ENCODE data around the gene PLEK2. TPM values are rescaled to one million over a fixed set of nuclear protein-coding genes. Genes with fewer than 3 reads are reported as not detected.

Gene PLEK2
- polyA plus RNA-seq, 2 of the 4 experiments (the other 2 are of a cell fraction), result 14.6 to 14.7 TPM

- Histone ChIP-seq H3K4me2 (no peak overlapping the region), H3K27ac (no peak overlapping the region), H3K9me3 (no peaks in the 10 kb centered on the region), H3K4me3 (no peak overlapping the region), H3K4me1 (no peaks in the 10 kb centered on the region)
- DNase-seq (ENCODE audit: low read depth in 1 of 2, low spot score in 1 of 2), result no peak
- TF ChIP-seq KDM5A (IDR thresholded peaks at IDR 0.05) (no peak), E2F6 (IDR thresholded peaks at IDR 0.05; ENCODE audit: borderline replicate concordance, low read depth) (no peak), FOXS1 (CRISPR knock-in tag; IDR thresholded peaks at IDR 0.05) (no peak), PHF8 (IDR thresholded peaks at IDR 0.05; ENCODE audit: borderline replicate concordance, low read depth) (no peak), PBX3 (IDR thresholded peaks at IDR 0.05) (no peak), POLR2AphosphoS2 (conservative IDR thresholded peaks at IDR 0.05; ENCODE audit: low read length) (no peak), TP53 (CRISPR knock-in tag; IDR thresholded peaks at IDR 0.05) (no peak), SREBF2 (IDR thresholded peaks at IDR 0.05) (no peak), ATOH8 (CRISPR knock-in tag; IDR thresholded peaks at IDR 0.05; ENCODE audit: low read depth) (no peak), BHLHE40 (IDR thresholded peaks at IDR 0.05; ENCODE audit: low read depth, low read length) (no peak), EHF (CRISPR knock-in tag; IDR thresholded peaks at IDR 0.05) (no peak), CTCF (IDR thresholded peaks at IDR 0.05) (no peak), ELK1 (IDR thresholded peaks at IDR 0.05; ENCODE audit: low read depth, low read length) (no peak), POLR2A (IDR thresholded peaks at IDR 0.05; ENCODE audit: low read length) (no peak), EHMT2 (IDR thresholded peaks at IDR 0.05; ENCODE audit: low read depth) (no peak)
- TF ChIP-seq, protein P1, sequence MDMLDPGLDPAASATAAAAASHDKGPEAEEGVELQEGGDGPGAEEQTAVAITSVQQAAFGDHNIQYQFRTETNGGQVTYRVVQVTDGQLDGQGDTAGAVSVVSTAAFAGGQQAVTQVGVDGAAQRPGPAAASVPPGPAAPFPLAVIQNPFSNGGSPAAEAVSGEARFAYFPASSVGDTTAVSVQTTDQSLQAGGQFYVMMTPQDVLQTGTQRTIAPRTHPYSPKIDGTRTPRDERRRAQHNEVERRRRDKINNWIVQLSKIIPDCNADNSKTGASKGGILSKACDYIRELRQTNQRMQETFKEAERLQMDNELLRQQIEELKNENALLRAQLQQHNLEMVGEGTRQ (IDR thresholded peaks at IDR 0.05), result no peak
- FAIRE-seq, result no peak
- ChIA-PET POLR2A (no interaction called here), CTCF (interaction anchor here (0.6 to 1.3 kb wide), 3 partner anchors 14 to 53 kb away, joined by 3 to 4 read pairs (median 3); no protein-coding TSS in a partner anchor)
- WGBS (ENCODE audit: missing lambda C conversion rate), result 80% methylated on average over 5 of the region's 5 CpGs
- no peak for ATAC-seq
These were observed 16.1 kb downstream of the PLEK2 start for GRCh38 chr14:67395876-67396189.

DNA sequence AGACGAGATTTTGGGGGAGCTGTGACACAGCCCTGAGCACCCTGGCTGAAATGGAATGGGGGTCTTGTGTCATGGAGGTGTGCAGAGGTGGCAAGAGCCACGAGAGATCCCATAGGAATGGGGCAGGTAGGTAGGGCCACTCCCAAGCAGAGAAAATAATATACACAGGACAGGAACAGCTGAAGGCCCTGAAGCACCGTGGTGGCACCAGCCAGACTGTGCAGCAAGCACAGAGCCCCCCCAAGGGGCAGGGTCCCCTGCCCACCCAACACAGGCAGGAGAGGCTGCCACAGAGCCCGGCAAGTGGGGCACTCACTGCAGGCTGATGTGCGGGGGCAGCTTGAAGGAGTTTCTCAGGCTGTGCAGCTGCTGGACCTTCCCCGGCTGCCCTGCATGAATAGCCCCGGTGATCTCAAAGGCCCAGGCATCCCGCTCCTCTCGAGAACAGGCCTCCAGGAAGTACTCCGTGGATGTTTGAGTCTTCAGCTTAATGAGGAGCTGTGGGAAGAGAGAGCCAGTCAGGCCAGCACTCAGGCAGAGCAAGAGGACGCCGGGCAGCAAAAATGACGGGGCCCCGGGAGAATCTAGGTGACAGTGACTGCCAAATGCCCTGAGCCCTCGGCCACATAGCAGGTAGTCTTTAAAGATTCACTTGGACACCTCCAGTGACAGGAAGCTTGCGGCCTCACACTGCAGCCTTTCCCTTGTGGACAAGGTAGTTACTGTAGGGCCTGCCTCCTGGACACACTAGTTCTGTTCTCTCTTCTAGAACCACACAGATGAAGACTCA, 16.7 kb downstream of the PLEK2 start:
- Histone ChIP-seq H3K4me3 (no peak overlapping the region), H3K27ac (no peak overlapping the region), H3K4me2 (no peak overlapping the region), H3K4me1 (no peaks in the 10 kb centered on the region), H3K9me3 (no peaks in the 10 kb centered on the region)
- no peak for TF ChIP-seq EHF (CRISPR knock-in tag; IDR thresholded peaks at IDR 0.05)
- TF ChIP-seq TFCP2L1 (CRISPR knock-in tag; IDR thresholded peaks at IDR 0.05), result no peak
- TF ChIP-seq, protein P2, sequence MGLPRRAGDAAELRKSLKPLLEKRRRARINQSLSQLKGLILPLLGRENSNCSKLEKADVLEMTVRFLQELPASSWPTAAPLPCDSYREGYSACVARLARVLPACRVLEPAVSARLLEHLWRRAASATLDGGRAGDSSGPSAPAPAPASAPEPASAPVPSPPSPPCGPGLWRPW (IDR thresholded peaks at IDR 0.05), result no peak
- TF ChIP-seq NFE2L2 (conservative IDR thresholded peaks at IDR 0.05; ENCODE audit: low read length), result no peak
- no peak for TF ChIP-seq MAX (IDR thresholded peaks at IDR 0.05)
- no peak for TF ChIP-seq GATA3 (IDR thresholded peaks at IDR 0.05; ENCODE audit: borderline replicate concordance)
- TF ChIP-seq CBX2 (IDR thresholded peaks at IDR 0.05; ENCODE audit: borderline replicate concordance, low read depth), result no peak
- no peak for TF ChIP-seq NR3C1 (IDR thresholded peaks at IDR 0.05)
- no peak for TF ChIP-seq HOXA7 (CRISPR knock-in tag; IDR thresholded peaks at IDR 0.05)
- ATAC-seq (peak in 1 of 2 experiments; percentile 17; a peak in 1 of 6 replicates), DNase-seq (ENCODE audit: low read depth in 1 of 2, low spot score in 1 of 2) (no peak), FAIRE-seq (no peak)
- 77% methylated on average over 16 of the region's 16 CpGs for WGBS (ENCODE audit: missing lambda C conversion rate)
- ChIA-PET CTCF (interaction anchor here (0.6 to 1.3 kb wide), 3 partner anchors 15 to 52 kb away, joined by 3 to 4 read pairs (median 3); no protein-coding TSS in a partner anchor), POLR2A (no interaction called here)
